ENCODE data around the gene RUNX1. TPM values are rescaled to one million over a fixed set of nuclear protein-coding genes. Genes with fewer than 3 reads are reported as not detected.

The RUNX1 gene
- total and polyA plus RNA-seq, 10 donors: 4.8 to 70.0 (median 43.6) TPM

DNA sequence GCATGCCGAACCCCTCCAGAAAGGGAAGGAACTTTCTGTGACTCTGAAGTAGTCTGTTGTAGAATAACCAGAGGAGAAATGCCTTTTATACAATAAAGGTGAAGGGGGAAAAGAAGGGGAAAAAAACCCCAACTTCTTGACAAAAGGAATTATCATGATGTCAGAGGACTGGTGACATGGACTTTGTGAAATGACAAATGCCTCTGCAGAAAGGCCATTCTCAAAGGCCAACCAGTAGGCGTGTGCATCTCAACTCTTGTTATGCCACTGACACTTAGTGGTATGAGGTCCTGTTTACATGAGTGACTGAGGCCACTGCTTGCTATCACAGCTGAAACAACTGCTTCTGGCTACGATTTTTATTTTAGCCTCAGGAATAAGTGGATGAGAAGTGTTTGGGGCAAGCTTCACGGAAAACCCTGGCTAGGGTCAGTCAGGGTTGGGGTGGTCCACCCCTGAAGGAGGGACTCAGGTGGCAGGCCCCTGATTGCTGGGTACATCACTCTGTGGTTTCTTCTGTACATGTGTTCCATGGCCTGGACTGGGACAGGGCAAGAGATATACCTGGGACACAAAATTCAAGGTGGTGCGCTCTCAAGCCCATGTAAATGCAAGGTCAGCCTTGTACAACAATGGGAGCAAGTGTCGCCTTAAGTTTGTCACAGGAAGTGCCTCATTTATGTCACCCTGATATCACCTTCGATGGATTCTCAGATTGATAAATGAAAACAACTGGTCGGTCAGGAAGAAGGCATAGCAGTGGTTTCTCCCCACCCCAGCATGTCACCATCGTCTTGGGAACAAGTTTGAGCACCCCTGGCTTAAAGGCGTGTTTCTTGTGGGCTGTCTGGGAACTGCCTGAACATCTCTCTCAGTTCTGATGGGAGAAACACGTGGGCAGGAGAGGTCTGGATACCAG lies 12.4 kb downstream of the RUNX1 start:
- Histone ChIP-seq H3K9me3 (no peaks in the 10 kb centered on the region), H3K4me1 (peaks cover 8 to 98% (median 56%) of the 10 kb centered on the region in 6 donors), H3K27me3 (replicated peaks in 1 of 7) (no peaks in the 10 kb centered on the region), H3K27ac (peak overlapping the region in 5 of 8 donors; percentile 34 to 92 (median 70)), H3K36me3 (peaks cover 0 to 23% (median 0%) of the 10 kb centered on the region in 6 donors), H3K4me3 (no peak overlapping the region)
- TF ChIP-seq POLR2AphosphoS5 (IDR thresholded peaks at IDR 0.05) (no peak), POLR2A (IDR thresholded peaks at IDR 0.05) (no peak)
- TF ChIP-seq, protein P1, sequence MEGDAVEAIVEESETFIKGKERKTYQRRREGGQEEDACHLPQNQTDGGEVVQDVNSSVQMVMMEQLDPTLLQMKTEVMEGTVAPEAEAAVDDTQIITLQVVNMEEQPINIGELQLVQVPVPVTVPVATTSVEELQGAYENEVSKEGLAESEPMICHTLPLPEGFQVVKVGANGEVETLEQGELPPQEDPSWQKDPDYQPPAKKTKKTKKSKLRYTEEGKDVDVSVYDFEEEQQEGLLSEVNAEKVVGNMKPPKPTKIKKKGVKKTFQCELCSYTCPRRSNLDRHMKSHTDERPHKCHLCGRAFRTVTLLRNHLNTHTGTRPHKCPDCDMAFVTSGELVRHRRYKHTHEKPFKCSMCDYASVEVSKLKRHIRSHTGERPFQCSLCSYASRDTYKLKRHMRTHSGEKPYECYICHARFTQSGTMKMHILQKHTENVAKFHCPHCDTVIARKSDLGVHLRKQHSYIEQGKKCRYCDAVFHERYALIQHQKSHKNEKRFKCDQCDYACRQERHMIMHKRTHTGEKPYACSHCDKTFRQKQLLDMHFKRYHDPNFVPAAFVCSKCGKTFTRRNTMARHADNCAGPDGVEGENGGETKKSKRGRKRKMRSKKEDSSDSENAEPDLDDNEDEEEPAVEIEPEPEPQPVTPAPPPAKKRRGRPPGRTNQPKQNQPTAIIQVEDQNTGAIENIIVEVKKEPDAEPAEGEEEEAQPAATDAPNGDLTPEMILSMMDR (IDR thresholded peaks at IDR 0.05 in 8 of 11, conservative IDR thresholded peaks at IDR 0.05 in 3 of 11): no peak
- WGBS, 5 donors: 60 to 76% (median 66%) methylated on average over 11 of the region's 11 CpGs
- DNase-seq: no peak
- intact Hi-C loops (cut with DNase I; ENCODE audit: low total_unique reads): no loop called here

DNA sequence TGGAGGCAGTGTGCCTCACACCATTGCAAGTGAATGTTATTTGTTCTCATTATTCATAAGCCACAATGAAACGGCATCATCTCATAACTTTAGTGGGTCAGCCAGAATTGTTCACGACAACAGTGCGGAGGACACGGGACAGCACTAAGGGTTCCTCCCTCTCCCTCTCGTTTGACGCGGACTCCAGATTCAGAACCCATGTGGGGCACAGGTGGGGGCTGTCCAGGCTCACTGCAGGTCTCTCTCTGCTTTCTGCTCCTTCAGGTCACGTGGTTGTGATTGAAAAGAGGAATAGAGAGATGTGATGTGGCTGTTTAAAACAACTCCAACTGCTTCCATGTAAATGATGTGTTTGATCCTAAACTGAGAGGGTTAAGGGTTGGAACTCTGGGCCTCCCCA lies 13.5 kb downstream of the RUNX1 start:
- 74 to 80% (median 77%) methylated on average over 8 of the region's 8 CpGs for WGBS, 5 donors
- no peak for DNase-seq
- Histone ChIP-seq H3K4me1 (peaks cover 7 to 98% (median 47%) of the 10 kb centered on the region in 6 donors), H3K27ac (peak overlapping the region in 3 of 8 donors; percentile 70 to 92 (median 85)), H3K36me3 (peaks cover 0 to 23% (median 0%) of the 10 kb centered on the region in 6 donors), H3K27me3 (replicated peaks in 1 of 7) (no peaks in the 10 kb centered on the region), H3K9me3 (no peaks in the 10 kb centered on the region), H3K4me3 (no peak overlapping the region)
- intact Hi-C loops (cut with DNase I; ENCODE audit: low total_unique reads): no loop called here
- TF ChIP-seq POLR2AphosphoS5 (IDR thresholded peaks at IDR 0.05): no peak
- TF ChIP-seq POLR2A (IDR thresholded peaks at IDR 0.05): no peak

DNA sequence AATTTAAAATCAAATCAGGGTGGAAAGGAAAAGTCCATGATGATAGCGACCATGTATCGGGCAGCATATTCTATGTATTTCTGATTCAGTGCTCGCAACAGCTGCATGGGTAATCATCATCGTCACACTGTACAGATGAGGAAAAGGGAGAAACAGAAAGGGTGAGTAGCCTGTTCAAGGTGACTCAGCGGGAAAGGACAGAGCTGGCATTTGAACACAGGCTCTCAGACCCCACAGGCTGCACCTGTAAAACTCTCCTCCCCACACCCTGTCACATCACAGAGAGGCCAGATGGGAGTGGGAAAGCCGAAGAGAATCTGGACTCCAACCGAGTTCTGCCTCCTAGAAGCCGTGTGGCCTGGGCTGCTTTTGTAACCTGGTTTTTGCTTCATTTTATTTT lies 14.0 kb downstream of the RUNX1 start:
- intact Hi-C loops (cut with DNase I; ENCODE audit: low total_unique reads): no loop called here
- H3K4me3 ChIP-seq: no peak overlapping the region
- WGBS, 5 donors: 86 to 96% (median 88%) methylated on average over 8 of the region's 8 CpGs
- H3K27me3 ChIP-seq (replicated peaks in 1 of 7): no peaks in the 10 kb centered on the region
- H3K4me1 ChIP-seq: peaks cover 3 to 98% (median 42%) of the 10 kb centered on the region in 6 donors
- H3K36me3 ChIP-seq: peaks cover 0 to 23% (median 0%) of the 10 kb centered on the region in 6 donors
- H3K27ac ChIP-seq: peak overlapping the region in 3 of 8 donors; percentile 70 to 92 (median 85)
- H3K9me3 ChIP-seq: no peaks in the 10 kb centered on the region
- no peak for TF ChIP-seq POLR2AphosphoS5 (IDR thresholded peaks at IDR 0.05)
- TF ChIP-seq POLR2A (IDR thresholded peaks at IDR 0.05): no peak
- TF ChIP-seq, protein P1 (IDR thresholded peaks at IDR 0.05 in 8 of 11, conservative IDR thresholded peaks at IDR 0.05 in 3 of 11): no peak
- DNase-seq: no peak

DNA sequence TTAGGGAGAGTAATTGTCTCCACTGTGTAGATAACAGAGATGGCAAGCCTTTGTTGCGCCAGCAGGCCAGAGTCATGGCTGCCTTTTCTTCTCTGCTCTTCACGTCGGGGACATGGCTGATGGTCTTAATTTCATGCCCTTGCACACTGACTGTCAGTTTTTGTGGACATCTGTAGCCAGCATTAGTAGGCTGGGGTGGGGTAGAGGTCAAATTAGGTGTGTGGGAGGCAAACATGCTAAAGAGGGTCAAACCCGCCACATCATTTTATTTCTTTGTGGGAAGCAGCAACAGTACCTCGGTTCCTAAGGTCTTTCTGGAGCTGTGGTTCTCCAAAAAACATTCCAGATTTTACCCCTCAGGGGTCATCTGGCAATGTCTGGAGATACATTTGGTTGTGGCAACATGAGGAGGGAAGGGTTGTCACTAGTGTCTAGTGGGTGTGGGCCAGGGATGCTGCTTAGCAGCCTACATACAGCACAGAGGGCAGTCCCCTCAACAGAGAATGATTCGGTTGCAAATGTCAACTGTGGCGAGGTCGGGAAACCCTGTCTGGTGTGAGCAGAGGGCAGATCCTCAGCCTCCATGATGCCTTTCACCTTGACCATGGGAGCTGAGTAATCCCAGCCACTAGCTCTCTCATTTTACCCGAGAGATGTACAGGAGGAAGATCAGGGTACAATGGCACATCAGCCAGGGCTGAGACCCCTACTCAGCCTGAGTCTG lies 14.7 kb downstream of the RUNX1 start:
- peaks cover 0 to 23% (median 0%) of the 10 kb centered on the region in 6 donors for H3K36me3 ChIP-seq
- 85 to 92% (median 90%) methylated on average over 6 to 9 of the region's 9 CpGs for WGBS, 5 donors

More for the DNA sequence above, 14.7 kb downstream of the RUNX1 start:
- intact Hi-C loops (cut with DNase I; ENCODE audit: low total_unique reads): no loop called here
- Histone ChIP-seq H3K27ac (peak overlapping the region in 2 of 8 donors; percentile 85 to 92), H3K27me3 (replicated peaks in 1 of 7) (no peaks in the 10 kb centered on the region), H3K4me1 (peaks cover 0 to 98% (median 37%) of the 10 kb centered on the region in 6 donors), H3K9me3 (no peaks in the 10 kb centered on the region), H3K4me3 (no peak overlapping the region)
- DNase-seq: no peak
- TF ChIP-seq POLR2A (IDR thresholded peaks at IDR 0.05): no peak
- no peak for TF ChIP-seq POLR2AphosphoS5 (IDR thresholded peaks at IDR 0.05)
- TF ChIP-seq, protein P1 (IDR thresholded peaks at IDR 0.05 in 8 of 11, conservative IDR thresholded peaks at IDR 0.05 in 3 of 11): no peak

Data from spleen (tissue), 11 donors.